K562 (cell line): ENCODE measurements around the gene YBEY. TPM values are rescaled to one million over a fixed set of nuclear protein-coding genes. Genes with fewer than 3 reads are reported as not detected.
A peak's percentile ranks its signal among the peaks of the same experiment; 100 is the strongest.

Source experiments
- BCLAF1 ChIP-seq, 2 experiments: fragments of 450-650 bp in 1 of 2; IDR thresholded peaks; 2 replicates each; pipeline ENCODE4 v1.6.1; 2011 to 2017; ENCODE audit warnings: low read depth in 2 of 2, antibody characterized with exemption in 1 of 2, borderline replicate concordance in 1 of 2, low read length in 1 of 2, mild to moderate bottlenecking in 1 of 2, mixed read lengths in 1 of 2; ENCODE audit not compliant: control insufficient read depth in 1 of 2
- CREB3L1 ChIP-seq: fragments of 450-650 bp; IDR thresholded peaks from 2 replicates; pipeline ENCODE4 v1.6.1; 2014; ENCODE audit warnings: low read depth, mild to moderate bottlenecking, moderate library complexity, borderline replicate concordance
- CTCFL ChIP-seq: IDR thresholded peaks from 2 replicates; pipeline ENCODE4 v1.6.1; 2011; ENCODE audit warnings: borderline replicate concordance, low read depth, mild to moderate bottlenecking, moderate library complexity, low read length; ENCODE audit not compliant: insufficient read depth, poor library complexity, severe bottlenecking
- DDX20 ChIP-seq: fragments of 450-650 bp; IDR thresholded peaks from 2 replicates; pipeline ENCODE4 v1.6.1; 2016; ENCODE audit warnings: missing genetic modification characterization, low read depth, mild to moderate bottlenecking, missing compliant biosample characterization, moderate library complexity
- EHMT2 ChIP-seq: fragments of 450-650 bp; IDR thresholded peaks from 2 replicates; pipeline ENCODE4 v1.6.1; 2018; ENCODE audit warnings: antibody characterized with exemption
- HDAC2 ChIP-seq: fragments of 450-650 bp; IDR thresholded peaks from 2 replicates; pipeline ENCODE4 v1.6.1; 2016; ENCODE audit warnings: mild to moderate bottlenecking
- KDM1A ChIP-seq, 2 experiments: fragments of 450-650 bp; IDR thresholded peaks; 2 replicates each; pipeline ENCODE4 v1.6.1; 2016; ENCODE audit warnings: mild to moderate bottlenecking in 2 of 2
- KDM5B ChIP-seq: fragments of 200-600 bp; sonication (generic); IDR thresholded peaks from 2 replicates; pipeline ENCODE4 v1.6.1; 2012; ENCODE audit warnings: low read depth, mild to moderate bottlenecking, moderate library complexity, low read length, control low read depth, inconsistent platforms; ENCODE audit not compliant: insufficient replicate concordance
- RBFOX2 ChIP-seq: fragments of 200-400 bp; formaldehyde crosslinking; IDR thresholded peaks from 2 replicates; pipeline ENCODE4 v1.6.1; 2017; ENCODE audit warnings: low read depth, mild to moderate bottlenecking, low read length, moderate library complexity
- STAT5A ChIP-seq: IDR thresholded peaks from 2 replicates; pipeline ENCODE4 v1.6.1; 2012; ENCODE audit warnings: low read length, inconsistent platforms, borderline replicate concordance
- polyA plus RNA-seq, 8 experiments: library from polyadenylated mRNA; depleted of rRNA in 4 of 8; stranded (reverse) in 5 of 8; unstranded in 3 of 8; fragments of >200 nt; fragmentation: Nextera tagmentation in 2 of 8; fragmentation: Illumina TruSeq in 1 of 8; extraction: Ambion mirVana in 2 of 8; extraction: Trizol in 1 of 8; gene quantifications; 2 replicates each; pipeline versions ENCODE4 v1.2.1 to v1.2.3, GENCODE V29; 2011 to 2014; ENCODE audit warnings: inconsistent platforms in 1 of 8, missing spikeins in 1 of 8
- total RNA-seq, 7 experiments: library from RNA; depleted of rRNA in 6 of 7; stranded (reverse); fragments of >200 nt in 6 of 7; fragmentation: Illumina TruSeq in 2 of 7; extraction: Trizol in 2 of 7; gene quantifications; 2 replicates each; pipeline versions ENCODE4 v1.2.1 to v1.2.3, GENCODE V29; 2011 to 2021; ENCODE audit warnings: low replicate concordance in 1 of 7

Gene YBEY
- total and polyA plus RNA-seq, 9 of the 15 experiments (the other 6 are each of a cell fraction or from before 2014, with no cell fraction given) = 6.4 to 28.0 (median 12.4) TPM

GRCh38 chr21:46316708-46317324 is 30.7 kb downstream of the YBEY start (continued):
- TF ChIP-seq CTCFL = peak; percentile 4
- no peak for TF ChIP-seq DDX20 (tag)
- TF ChIP-seq CREB3L1 = no peak
- no peak for TF ChIP-seq EHMT2
- TF ChIP-seq HDAC2 = 0 out of 2 replicates have a peak, but pooled peaks have one; percentile 21
- no peak for TF ChIP-seq BCLAF1 (IDR thresholded peaks at IDR 0.05; ENCODE audit: borderline replicate concordance in 1 of 2, control insufficient read depth in 1 of 2, low read depth in 2 of 2, low read length in 1 of 2)
- peak; percentile 26 to 54; a peak in 3 of 4 replicates for TF ChIP-seq KDM1A (IDR thresholded peaks at IDR 0.05)
- no peak for TF ChIP-seq RBFOX2
- no peak for TF ChIP-seq STAT5A
- TF ChIP-seq KDM5B = peak; percentile 23
